GM12891 (cell line): ENCODE data around the gene MYBPC2.

Experiments used
- POLR2A ChIP-seq: IDR thresholded peaks from 2 replicates; pipeline ENCODE4 v1.6.1; 2011; ENCODE audit warnings: low read depth, low read length, control low read depth
- POLR2AphosphoS5 ChIP-seq: IDR thresholded peaks from 2 replicates; pipeline ENCODE4 v1.6.1; 2011; ENCODE audit warnings: low read depth, low read length, control low read depth
- POU2F2 ChIP-seq: IDR thresholded peaks from 2 replicates; pipeline ENCODE4 v1.6.1; 2011; ENCODE audit warnings: low read depth, mild to moderate bottlenecking, control low read depth, low read length, moderate library complexity
- SPI1 ChIP-seq: IDR thresholded peaks from 2 replicates; pipeline ENCODE4 v1.6.1; 2011; ENCODE audit warnings: low read depth, low read length, control low read depth
- TAF1 ChIP-seq: IDR thresholded peaks from 2 replicates; pipeline ENCODE4 v1.6.1; 2011; ENCODE audit warnings: low read depth, low read length, control low read depth

GRCh38 chr19:50449236-50449899 is 16.7 kb downstream of the MYBPC2 start:
- TF ChIP-seq POLR2AphosphoS5 (no peak), POLR2A (no peak), TAF1 (no peak), SPI1 (no peak), POU2F2 (no peak)
